ENCODE measurements around the gene TRPM3. TPM values are rescaled to one million over a fixed set of nuclear protein-coding genes. Genes with fewer than 3 reads are reported as not detected.

TRPM3 gene
- total RNA-seq, 1 donor from 2014 or later: 0.25 TPM

- TF ChIP-seq POLR2A (IDR thresholded peaks at IDR 0.05): no peak
- TF ChIP-seq CTCF (IDR thresholded peaks at IDR 0.05): no peak
- no peaks in the 10 kb centered on the region for H3K27me3 ChIP-seq
- no peak overlapping the region for H3K27ac ChIP-seq
- H3K4me3 ChIP-seq: no peak overlapping the region
- no peaks in the 10 kb centered on the region for H3K36me3 ChIP-seq
- DNase-seq (ENCODE audit: extremely low spot score in 2 of 2): no peak
- intact Hi-C loops (cut with DNase I): no loop called here
- H3K9me3 ChIP-seq: no peaks in the 10 kb centered on the region
- H3K4me1 ChIP-seq: peaks cover 22% of the 10 kb centered on the region
Measured at GRCh38 chr9:70557661-70558369, 563.6 kb downstream of the TRPM3 start.

- no peak overlapping the region for H3K27ac ChIP-seq
- intact Hi-C loops (cut with DNase I): no loop called here
- no peaks in the 10 kb centered on the region for H3K9me3 ChIP-seq
- H3K4me3 ChIP-seq: no peak overlapping the region
- H3K36me3 ChIP-seq: no peaks in the 10 kb centered on the region
- no peaks in the 10 kb centered on the region for H3K27me3 ChIP-seq
- DNase-seq (ENCODE audit: extremely low spot score in 2 of 2): no peak
- peaks cover 20% of the 10 kb centered on the region for H3K4me1 ChIP-seq
- TF ChIP-seq CTCF (IDR thresholded peaks at IDR 0.05): no peak
- no peak for TF ChIP-seq POLR2AphosphoS5 (IDR thresholded peaks at IDR 0.05; ENCODE audit: insufficient read depth in 1 of 2, low read depth in 1 of 2)
Measured at GRCh38 chr9:70556771-70557170, 564.6 kb downstream of the TRPM3 start.

- Histone ChIP-seq H3K4me3 (no peak overlapping the region), H3K27ac (no peak overlapping the region), H3K27me3 (no peaks in the 10 kb centered on the region), H3K9me3 (no peaks in the 10 kb centered on the region), H3K36me3 (no peaks in the 10 kb centered on the region), H3K4me1 (peaks cover 15% of the 10 kb centered on the region)
- DNase-seq (ENCODE audit: extremely low spot score in 2 of 2): no peak
- intact Hi-C loops (cut with DNase I): no loop called here
- TF ChIP-seq CTCF (IDR thresholded peaks at IDR 0.05): no peak
- TF ChIP-seq POLR2AphosphoS5 (IDR thresholded peaks at IDR 0.05; ENCODE audit: insufficient read depth in 1 of 2, low read depth in 1 of 2): no peak
- no peak for TF ChIP-seq POLR2A (IDR thresholded peaks at IDR 0.05)
Measured at GRCh38 chr9:70554881-70555280, 566.5 kb downstream of the TRPM3 start.

GRCh38 chr9:70553707-70554673, 567.4 kb downstream of the TRPM3 start:
- peaks cover 15% of the 10 kb centered on the region for H3K4me1 ChIP-seq
- H3K4me3 ChIP-seq: no peak overlapping the region
- intact Hi-C loops (cut with DNase I): no loop called here
- no peak for DNase-seq (ENCODE audit: extremely low spot score in 2 of 2)
- H3K27me3 ChIP-seq: no peaks in the 10 kb centered on the region
- TF ChIP-seq POLR2AphosphoS5 (IDR thresholded peaks at IDR 0.05; ENCODE audit: insufficient read depth in 1 of 2, low read depth in 1 of 2): no peak
- TF ChIP-seq CTCF (IDR thresholded peaks at IDR 0.05): no peak
- no peak for TF ChIP-seq POLR2A (IDR thresholded peaks at IDR 0.05)
- H3K9me3 ChIP-seq: no peaks in the 10 kb centered on the region
- H3K27ac ChIP-seq: no peak overlapping the region
- no peaks in the 10 kb centered on the region for H3K36me3 ChIP-seq

GRCh38 chr9:70552561-70552960, 568.9 kb downstream of the TRPM3 start:
- no peaks in the 10 kb centered on the region for H3K36me3 ChIP-seq
- H3K4me1 ChIP-seq: peaks cover 15% of the 10 kb centered on the region
- H3K4me3 ChIP-seq: no peak overlapping the region
- intact Hi-C loops (cut with DNase I): no loop called here
- TF ChIP-seq POLR2A (IDR thresholded peaks at IDR 0.05): no peak
- TF ChIP-seq POLR2AphosphoS5 (IDR thresholded peaks at IDR 0.05; ENCODE audit: insufficient read depth in 1 of 2, low read depth in 1 of 2): no peak
- TF ChIP-seq CTCF (IDR thresholded peaks at IDR 0.05): no peak
- no peak overlapping the region for H3K27ac ChIP-seq
- H3K9me3 ChIP-seq: no peaks in the 10 kb centered on the region
- H3K27me3 ChIP-seq: no peaks in the 10 kb centered on the region
- DNase-seq (ENCODE audit: extremely low spot score in 2 of 2): no peak

Data from vagina (tissue), 2 donors.